Stimulated activated CD4-positive, alpha-beta T cell treated with anti-CD3 and anti-CD28 coated beads, Interleukin-1b, Interleukin-23, amount 100 ng/mL, for 24 hours (primary cell): ENCODE results near the gene SKIDA1.

Experiments
- DNase-seq, 4 experiments: peaks; one replicate each; pipeline ENCODE4 v3.0.0-alpha.2; 2020; ENCODE audit warnings: low read depth in 4 of 4, low spot score in 1 of 4

Gene SKIDA1

DNA sequence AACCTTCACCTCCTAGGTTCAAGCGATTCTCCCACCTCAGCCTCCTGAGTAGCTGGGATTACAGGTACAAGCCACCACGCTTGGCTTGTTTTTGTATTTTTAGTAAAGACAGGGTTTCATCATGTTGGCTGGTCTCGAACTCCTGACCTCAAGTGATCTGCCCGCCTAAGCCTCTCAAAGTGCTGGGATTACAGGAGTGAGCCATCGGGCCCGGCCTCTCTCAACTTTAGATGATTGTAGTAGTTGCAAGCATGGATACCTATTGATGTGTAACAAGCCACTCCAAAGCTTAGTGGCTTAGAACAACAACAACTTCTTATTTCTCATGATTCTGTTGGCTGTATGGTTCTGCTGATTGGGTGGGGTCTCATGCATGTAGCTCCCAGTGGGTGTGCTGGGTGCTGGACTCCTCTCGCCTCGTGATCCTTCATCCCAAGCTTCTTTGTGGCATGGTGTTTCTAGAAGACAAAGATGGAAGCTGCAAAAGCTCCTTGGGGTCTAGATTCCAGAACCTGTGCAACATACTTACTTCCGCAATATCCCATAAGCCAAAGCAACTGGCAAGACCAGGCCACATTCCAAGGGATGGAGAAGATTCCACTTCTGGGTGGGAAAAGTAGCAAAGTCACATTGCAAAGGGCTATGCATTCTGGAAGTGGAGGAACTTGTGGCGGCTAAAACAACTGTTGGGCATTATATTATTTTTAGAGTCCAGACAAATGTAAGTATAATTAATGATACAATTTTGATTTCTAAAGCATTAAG, 37.9 kb downstream of the SKIDA1 start:
- no peak for DNase-seq

DNA sequence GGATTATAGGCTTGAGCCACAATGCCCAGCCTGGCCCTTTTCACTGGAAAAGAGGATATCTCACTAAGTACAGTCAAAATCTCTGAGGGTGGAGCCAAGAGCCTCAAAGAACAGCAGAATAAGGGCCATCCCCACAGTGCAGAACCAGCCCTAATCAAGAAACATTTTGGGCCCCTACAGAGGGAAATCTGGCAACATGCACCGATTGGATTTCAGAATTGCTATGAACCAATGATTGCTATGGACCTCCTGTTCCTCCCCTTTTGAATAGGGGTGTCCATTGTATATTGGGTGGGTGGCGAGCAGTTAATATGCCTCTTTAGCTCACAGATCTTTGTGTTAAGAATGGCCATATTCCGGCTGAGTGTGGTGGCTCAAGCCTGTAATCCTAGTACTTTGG, 42.7 kb downstream of the SKIDA1 start:
- DNase-seq: no peak

DNA sequence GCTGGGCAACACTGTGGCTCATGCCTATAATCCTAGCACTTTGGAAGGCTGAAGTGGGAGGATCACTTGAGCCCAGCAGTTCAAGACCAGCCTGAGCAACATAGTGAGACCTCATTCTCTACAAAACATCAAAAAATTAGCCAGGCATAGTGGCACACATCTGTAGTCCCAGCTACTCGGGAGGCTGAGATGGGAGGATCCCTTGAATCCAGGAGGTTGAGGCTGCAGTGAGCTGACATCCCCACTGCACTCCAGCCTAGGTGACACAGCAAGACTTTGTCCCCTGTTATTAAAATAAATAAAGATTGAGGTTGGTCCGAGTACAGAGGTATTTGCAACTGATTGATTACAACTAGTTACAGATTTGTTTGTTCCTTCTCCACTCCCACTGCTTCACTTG, 44.1 kb downstream of the SKIDA1 start:
- no peak for DNase-seq

DNA sequence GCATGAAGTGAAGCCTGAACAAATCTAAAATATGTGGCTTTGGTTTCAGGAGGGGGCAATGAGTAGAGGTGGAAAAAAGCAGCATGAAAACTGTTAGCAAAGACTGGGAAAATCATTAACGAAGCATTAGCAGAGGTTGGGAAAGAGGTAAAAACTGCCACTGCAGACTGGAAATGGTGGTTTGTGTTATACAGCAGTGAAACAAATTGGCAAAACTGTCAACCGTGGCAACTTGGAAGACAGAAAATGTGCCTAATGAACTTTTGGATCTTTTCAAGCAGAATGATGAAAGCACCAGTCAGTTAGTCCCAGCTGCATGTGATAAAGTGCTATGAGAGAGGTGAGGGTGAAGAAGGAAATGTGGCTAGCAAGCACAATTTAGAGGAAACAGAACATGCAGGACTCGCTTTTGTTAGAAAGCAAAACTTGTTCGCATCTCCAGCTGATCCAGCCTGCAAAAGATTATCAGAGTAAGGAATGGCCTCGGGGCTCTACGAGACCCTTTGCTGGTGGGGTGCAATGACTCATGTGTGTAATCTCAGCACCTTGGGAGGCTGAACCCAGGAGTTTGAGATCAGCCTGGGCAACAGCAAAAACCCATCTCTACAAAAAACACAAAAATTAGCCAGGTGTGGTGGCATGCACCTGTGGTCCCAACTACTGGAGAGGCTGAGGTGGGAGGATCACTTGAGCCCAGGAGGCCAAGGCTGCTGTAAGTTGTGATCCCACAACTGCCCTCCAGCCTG, 45.7 kb downstream of the SKIDA1 start:
- no peak for DNase-seq

GRCh38 chr10:21475393-21475792, 50.1 kb downstream of the SKIDA1 start:
- DNase-seq: no peak

DNA sequence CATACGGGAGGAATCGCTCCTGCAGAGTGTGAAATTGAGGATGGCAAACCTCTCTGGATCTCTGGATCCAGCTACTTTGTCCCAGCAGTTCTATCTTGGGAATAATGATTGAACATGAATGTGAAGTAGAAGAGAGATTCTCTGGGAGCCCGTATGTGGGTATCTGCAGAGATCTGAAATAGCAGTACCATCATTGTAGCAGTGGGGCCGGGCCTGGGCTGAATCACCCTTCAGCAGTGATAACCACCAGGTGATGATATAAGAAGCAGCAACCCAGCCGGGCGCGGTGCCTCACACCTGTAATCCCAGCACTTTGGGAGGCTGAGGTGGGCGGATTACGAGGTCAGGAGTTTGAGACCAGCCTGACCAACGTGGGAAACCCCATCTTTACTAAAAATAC, 51.9 kb downstream of the SKIDA1 start:
- DNase-seq: no peak

DNA sequence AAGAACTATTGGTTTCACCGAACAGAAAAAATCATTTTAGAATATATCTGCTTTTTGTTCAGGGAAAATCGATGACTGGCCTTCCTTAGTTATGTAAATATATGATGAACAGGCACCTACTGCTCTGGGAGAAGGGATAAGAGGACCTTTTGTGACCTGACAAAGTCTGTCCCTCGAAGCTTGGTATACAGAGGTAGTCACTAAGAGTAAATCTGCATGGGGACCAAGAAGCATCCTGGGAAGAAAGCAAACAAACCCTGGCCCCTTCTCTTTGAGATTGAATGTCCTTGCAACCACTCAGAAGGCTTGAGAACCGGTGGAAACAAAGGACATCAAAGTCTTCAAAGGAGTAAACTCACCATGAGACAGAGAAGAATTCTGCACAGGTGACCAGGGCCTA, 52.3 kb downstream of the SKIDA1 start:
- DNase-seq: no peak

DNA sequence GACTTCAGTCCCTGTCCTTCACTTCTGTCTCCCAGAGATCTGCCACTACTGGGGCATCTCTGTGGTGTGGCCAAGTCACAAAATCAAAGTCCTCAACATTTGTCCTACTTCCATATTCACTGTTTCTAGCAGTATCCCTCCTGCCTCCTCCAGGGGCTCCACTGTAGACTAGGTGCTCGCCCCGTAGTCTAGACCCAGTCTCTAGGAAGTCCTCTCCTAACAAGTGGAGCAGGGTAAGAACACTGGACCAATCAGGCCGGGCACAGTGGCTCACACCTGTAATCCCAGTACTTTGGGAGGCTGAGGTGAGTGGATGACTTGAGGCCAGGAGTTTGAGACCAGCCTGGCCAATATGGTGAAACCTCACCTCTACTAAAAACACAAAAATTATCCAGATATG, 57.4 kb downstream of the SKIDA1 start:
- DNase-seq: no peak

DNA sequence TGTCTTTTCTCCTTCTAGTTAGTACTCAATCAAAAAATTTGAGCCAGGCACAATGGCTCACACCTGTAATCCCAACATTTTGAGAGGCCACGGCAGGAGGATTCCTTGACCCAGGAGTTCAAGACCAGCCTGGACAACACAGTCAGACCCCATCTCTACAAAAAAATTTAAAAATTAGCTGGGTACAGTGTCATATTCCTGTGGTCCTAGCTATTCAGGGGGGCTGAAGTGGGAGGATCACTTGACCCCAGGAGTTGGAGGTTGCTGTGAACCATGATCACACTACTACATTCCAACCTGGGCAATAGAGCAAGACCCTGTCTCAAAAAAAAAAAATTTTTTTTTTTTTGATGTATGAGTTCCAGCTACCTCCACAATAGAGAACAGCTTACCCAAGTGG, 57.8 kb downstream of the SKIDA1 start:
- no peak for DNase-seq

GRCh38 chr10:21464134-21464533, 61.3 kb downstream of the SKIDA1 start:
- DNase-seq: no peak
